ENCODE measurements around the gene RDH8.
A peak's percentile ranks its signal among the peaks of the same experiment; 100 is the strongest.

Gene RDH8

DNA sequence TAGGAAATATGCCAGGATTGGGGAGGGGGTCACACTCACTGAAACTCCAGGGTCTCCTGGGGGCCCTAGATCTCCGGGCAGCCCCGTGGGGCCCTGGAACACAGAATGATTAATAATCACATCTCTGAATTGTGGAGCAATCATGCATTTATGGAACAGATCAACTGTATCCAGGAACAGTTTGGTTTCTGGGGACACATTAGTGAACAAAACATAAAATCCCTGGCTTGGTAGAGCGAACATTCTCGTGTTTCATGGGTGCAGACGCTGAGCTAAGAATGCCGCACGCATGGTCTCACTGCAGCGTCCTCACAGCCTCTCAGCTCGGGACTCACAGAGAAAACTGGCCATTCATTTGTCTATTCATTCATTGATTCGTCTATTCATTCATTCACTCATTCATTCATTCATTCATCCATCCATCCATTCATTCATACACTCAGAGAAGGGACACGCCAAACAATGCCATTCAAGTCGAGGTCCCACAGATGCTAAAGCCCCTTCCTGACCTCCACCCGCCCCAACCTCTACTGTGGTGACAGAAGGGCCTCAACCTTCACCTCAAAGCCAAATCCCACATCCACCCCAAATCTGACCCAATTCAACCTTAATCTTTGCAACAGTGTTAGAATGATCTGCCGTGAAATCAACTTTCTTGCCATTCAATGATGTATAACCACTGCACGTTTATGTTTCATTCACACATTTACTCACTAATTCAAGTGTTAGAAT lies 42.0 kb upstream of the RDH8 start:
- TF ChIP-seq CTCF (IDR thresholded peaks at IDR 0.05; ENCODE audit: low read depth, low read length): no peak
- no peak for DNase-seq (ENCODE audit: extremely low read depth, low read depth)

DNA sequence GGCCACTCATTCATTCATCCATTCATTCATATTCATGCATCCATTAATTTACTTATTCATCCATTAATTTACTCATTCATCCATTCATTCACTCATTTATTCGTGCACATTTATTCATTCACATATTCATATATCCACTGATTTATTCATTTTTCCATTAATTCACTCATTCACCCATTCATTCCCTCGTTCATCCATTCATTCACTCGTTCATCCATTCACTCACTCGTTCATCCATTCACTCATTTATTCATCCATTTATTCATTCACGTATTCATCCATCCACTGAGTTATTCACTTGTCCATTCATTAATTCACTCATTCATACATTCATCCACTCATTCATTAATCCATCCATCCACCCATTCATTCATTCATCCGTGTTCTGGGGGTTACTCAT lies 41.2 kb upstream of the RDH8 start:
- no peak for DNase-seq (ENCODE audit: extremely low read depth, low read depth)
- TF ChIP-seq CTCF (IDR thresholded peaks at IDR 0.05; ENCODE audit: low read depth, low read length): no peak

- TF ChIP-seq CTCF (IDR thresholded peaks at IDR 0.05; ENCODE audit: low read depth, low read length): no peak
- no peak for DNase-seq (ENCODE audit: extremely low read depth, low read depth)
Observed at GRCh38 chr19:9981406-9982260, 31.6 kb upstream of the RDH8 start.

- no peak for TF ChIP-seq CTCF (IDR thresholded peaks at IDR 0.05; ENCODE audit: low read depth, low read length)
- peak; percentile 50 for DNase-seq (ENCODE audit: extremely low read depth, low read depth)
Observed at GRCh38 chr19:9986787-9987281, 26.4 kb upstream of the RDH8 start.

GRCh38 chr19:9989504-9989903 lies 23.8 kb upstream of the RDH8 start:
- no peak for DNase-seq (ENCODE audit: extremely low read depth, low read depth)
- no peak for TF ChIP-seq CTCF (IDR thresholded peaks at IDR 0.05; ENCODE audit: low read depth, low read length)

DNA sequence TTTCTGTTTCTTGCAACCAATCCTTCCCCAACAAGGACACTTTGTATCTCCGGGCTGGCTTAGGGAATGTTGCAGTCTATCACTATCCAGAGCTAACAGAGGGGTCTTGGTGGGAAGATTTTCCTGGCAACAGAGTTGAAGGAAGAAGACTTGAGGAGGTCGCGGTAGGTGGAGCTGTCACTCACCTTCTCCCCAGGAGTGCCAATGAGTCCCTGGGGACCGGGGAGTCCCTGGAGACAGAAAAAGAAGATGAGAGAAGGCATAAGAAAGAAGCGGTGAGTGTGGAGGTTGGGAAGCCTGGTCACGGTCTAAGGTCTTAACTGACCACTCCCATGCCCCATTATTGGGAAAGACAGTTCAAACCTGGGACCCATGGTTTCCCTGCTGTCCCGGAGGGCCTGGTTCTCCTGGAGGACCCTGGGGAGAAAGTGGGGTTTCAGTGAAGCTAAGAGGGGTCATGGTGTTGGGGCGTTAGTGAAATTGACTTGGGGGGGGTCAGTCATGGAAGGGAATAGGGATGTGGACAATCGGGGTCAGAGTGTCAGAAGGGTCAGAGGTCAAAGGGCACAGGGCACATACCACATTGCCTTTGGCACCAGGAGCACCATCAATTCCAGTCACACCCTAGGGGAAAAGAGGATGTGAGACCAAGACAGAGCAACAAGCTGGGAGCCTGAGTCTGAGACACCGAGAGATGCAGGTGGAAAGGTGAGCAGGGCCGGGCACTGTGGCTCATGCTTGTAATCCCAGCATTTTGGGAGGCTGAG lies 21.7 kb upstream of the RDH8 start:
- DNase-seq (ENCODE audit: extremely low read depth, low read depth): no peak
- TF ChIP-seq CTCF (IDR thresholded peaks at IDR 0.05; ENCODE audit: low read depth, low read length): no peak

Data from AG09319 (cell line).